Measurements from ENCODE around the gene LRGUK.

Gene LRGUK

GRCh38 chr7:134191876-134192275 lies 64.7 kb downstream of the LRGUK start:
- H3K27ac ChIP-seq = no peak overlapping the region
- TF ChIP-seq, protein P1, sequence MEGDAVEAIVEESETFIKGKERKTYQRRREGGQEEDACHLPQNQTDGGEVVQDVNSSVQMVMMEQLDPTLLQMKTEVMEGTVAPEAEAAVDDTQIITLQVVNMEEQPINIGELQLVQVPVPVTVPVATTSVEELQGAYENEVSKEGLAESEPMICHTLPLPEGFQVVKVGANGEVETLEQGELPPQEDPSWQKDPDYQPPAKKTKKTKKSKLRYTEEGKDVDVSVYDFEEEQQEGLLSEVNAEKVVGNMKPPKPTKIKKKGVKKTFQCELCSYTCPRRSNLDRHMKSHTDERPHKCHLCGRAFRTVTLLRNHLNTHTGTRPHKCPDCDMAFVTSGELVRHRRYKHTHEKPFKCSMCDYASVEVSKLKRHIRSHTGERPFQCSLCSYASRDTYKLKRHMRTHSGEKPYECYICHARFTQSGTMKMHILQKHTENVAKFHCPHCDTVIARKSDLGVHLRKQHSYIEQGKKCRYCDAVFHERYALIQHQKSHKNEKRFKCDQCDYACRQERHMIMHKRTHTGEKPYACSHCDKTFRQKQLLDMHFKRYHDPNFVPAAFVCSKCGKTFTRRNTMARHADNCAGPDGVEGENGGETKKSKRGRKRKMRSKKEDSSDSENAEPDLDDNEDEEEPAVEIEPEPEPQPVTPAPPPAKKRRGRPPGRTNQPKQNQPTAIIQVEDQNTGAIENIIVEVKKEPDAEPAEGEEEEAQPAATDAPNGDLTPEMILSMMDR (IDR thresholded peaks at IDR 0.05) = no peak
- no peak for DNase-seq (ENCODE audit: low spot score)
- no peak overlapping the region for H3K4me3 ChIP-seq

GRCh38 chr7:134193240-134193639 lies 66.1 kb downstream of the LRGUK start:
- no peak for DNase-seq (ENCODE audit: low spot score)
- no peak overlapping the region for H3K27ac ChIP-seq
- TF ChIP-seq, protein P1 (IDR thresholded peaks at IDR 0.05) = no peak
- H3K4me3 ChIP-seq = no peak overlapping the region

DNA sequence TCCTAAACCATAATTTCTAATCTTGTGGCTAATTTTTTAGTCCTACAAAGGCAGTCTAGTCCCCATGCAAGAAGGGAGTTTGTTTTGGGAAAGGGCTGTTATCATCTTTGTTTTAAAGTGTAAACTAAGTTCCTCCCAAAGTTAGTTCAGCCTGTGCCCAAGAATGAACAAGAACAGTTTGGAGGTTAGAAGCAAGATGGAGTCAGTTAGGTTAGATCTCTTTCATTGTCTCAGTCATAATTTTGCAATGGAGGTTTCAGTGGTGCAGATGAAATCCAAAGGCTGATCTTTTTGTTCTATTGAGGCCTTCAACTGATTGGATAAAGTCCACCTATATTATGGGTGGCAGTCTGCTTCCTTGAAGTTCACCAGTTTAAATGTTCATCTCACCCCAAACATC lies 68.1 kb downstream of the LRGUK start:
- no peak overlapping the region for H3K27ac ChIP-seq
- TF ChIP-seq, protein P1 (IDR thresholded peaks at IDR 0.05) = no peak
- DNase-seq (ENCODE audit: low spot score) = no peak
- no peak overlapping the region for H3K4me3 ChIP-seq

DNA sequence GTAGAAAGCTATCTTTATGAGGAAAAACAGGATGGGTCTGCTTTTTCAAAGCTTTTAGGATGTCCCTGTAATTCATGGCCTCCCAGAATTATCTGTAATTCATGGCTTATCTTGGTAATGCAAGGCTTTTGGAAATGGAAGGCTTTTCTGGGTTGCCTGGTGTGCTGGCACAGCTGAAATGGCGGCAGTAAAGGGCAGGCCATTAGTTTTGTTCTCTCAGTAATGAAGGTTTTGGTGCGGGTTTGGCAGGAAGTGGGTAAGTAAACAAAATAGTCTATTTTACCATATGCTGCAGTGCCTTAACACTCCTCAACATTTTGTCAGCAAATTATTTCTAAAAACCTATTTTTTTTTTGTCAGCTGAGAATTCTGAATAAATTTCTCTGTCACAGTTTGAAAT lies 69.3 kb downstream of the LRGUK start:
- DNase-seq (ENCODE audit: low spot score) = no peak
- Histone ChIP-seq H3K4me3 (no peak overlapping the region), H3K27ac (no peak overlapping the region)
- TF ChIP-seq, protein P1 (IDR thresholded peaks at IDR 0.05) = no peak

DNA sequence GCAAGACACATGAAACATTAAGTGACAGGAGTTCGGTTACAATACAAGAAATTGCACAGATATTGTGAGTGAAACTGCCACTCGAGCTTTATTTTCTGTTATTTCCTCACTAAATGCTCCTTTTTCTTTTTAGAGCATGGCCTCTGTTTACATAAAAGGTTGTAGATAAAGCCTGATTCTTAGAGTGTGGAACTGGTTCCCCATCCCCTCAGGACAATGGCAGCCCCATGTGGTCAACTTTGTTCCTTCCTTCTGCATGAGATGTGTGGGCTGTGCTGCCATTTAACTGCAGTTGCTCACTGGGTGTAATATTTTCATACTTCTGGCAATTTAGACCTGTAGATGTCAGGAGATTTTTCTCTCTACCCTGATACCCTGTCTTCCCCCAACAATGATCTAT lies 70.2 kb downstream of the LRGUK start:
- H3K4me3 ChIP-seq = no peak overlapping the region
- TF ChIP-seq, protein P1 (IDR thresholded peaks at IDR 0.05) = no peak
- DNase-seq (ENCODE audit: low spot score) = no peak
- no peak overlapping the region for H3K27ac ChIP-seq

GRCh38 chr7:134200970-134201369 lies 73.8 kb downstream of the LRGUK start:
- TF ChIP-seq, protein P1 (IDR thresholded peaks at IDR 0.05) = no peak
- Histone ChIP-seq H3K27ac (no peak overlapping the region), H3K4me3 (no peak overlapping the region)
- no peak for DNase-seq (ENCODE audit: low spot score)

DNA sequence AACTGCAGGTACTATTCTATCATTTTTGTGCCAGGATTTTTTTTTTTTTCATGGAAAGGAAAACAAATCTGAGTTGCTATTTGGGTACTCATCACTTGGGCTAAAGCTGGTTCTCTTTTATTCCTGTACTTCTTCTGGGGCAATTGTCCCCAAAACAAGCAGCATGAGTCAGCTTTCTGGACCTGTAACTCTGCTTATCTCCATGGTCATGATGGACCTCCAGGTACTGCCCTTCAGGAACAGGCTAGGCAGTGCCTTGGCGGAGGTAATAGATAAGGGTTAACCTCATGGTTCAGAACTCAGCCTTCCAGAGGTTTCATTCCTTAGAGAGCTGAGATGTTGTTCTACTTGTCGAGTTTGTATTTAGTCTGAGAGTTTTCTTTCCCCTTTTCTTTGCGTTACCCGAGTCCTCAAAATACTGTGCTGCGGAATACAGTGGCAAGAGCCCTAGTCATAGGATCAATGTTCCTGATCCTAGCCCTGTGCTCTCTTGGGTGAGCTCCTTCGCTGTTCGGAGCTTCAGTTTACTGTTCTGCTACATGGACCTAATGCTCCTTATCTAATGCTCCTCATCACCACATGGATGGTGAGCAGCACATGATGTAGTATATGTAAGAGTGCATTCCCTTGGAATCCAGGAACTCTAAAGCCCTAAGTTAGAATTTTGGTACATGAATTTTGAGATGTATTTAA lies 74.6 kb downstream of the LRGUK start:
- Histone ChIP-seq H3K27ac (no peak overlapping the region), H3K4me3 (no peak overlapping the region)
- DNase-seq (ENCODE audit: low spot score) = no peak
- TF ChIP-seq, protein P1 (IDR thresholded peaks at IDR 0.05) = no peak

Data from coronary artery (tissue), 2 donors.